ENCODE data around the gene MC1R. TPM values are rescaled to one million over a fixed set of nuclear protein-coding genes. Genes with fewer than 3 reads are reported as not detected.

The MC1R gene
- total RNA-seq, 2 experiments from 2014 or later = 4.7 to 5.0 TPM

GRCh38 chr16:89899879-89900481 is 18.7 kb upstream of the MC1R start:
- Mint-ChIP-seq H3K4me3 (no peak overlapping the region), H3K27me3 (ENCODE audit: low read depth) (no peaks in the 10 kb centered on the region), H3K9me3 (ENCODE audit: insufficient read depth) (no peaks in the 10 kb centered on the region), H3K27ac (no peak overlapping the region), H3K4me1 (ENCODE audit: low read depth) (no peaks in the 10 kb centered on the region), H3K36me3 (ENCODE audit: low read depth) (peaks cover 31% of the 10 kb centered on the region)
- POLR2A ChIA-PET = no interaction called here
- ATAC-seq (no peak), DNase-seq (no peak)
- CTCF ChIA-PET = interaction anchor here (2.5 kb wide), 1 partner anchor 11 kb away, joined by 9 read pairs; no protein-coding TSS in a partner anchor

GRCh38 chr16:89900885-89901284 is 17.8 kb upstream of the MC1R start:
- Mint-ChIP-seq H3K27me3 (ENCODE audit: low read depth) (no peaks in the 10 kb centered on the region), H3K4me1 (ENCODE audit: low read depth) (no peaks in the 10 kb centered on the region), H3K36me3 (ENCODE audit: low read depth) (peaks cover 31% of the 10 kb centered on the region), H3K9me3 (ENCODE audit: insufficient read depth) (no peaks in the 10 kb centered on the region), H3K27ac (no peak overlapping the region), H3K4me3 (no peak overlapping the region)
- ChIA-PET CTCF (interaction anchor here (2.5 kb wide), 1 partner anchor 10 kb away, joined by 9 read pairs; no protein-coding TSS in a partner anchor), POLR2A (no interaction called here)
- no peak for ATAC-seq
- no peak for DNase-seq

GRCh38 chr16:89902980-89903379 is 15.7 kb upstream of the MC1R start:
- H3K27me3 Mint-ChIP-seq (ENCODE audit: low read depth) = no peaks in the 10 kb centered on the region
- H3K27ac Mint-ChIP-seq = no peak overlapping the region
- H3K9me3 Mint-ChIP-seq (ENCODE audit: insufficient read depth) = no peaks in the 10 kb centered on the region
- no peaks in the 10 kb centered on the region for H3K4me1 Mint-ChIP-seq (ENCODE audit: low read depth)
- no peak for ATAC-seq
- peaks cover 41% of the 10 kb centered on the region for H3K36me3 Mint-ChIP-seq (ENCODE audit: low read depth)
- ChIA-PET CTCF (no interaction called here), POLR2A (no interaction called here)
- H3K4me3 Mint-ChIP-seq = no peak overlapping the region
- DNase-seq = no peak

- Mint-ChIP-seq H3K4me1 (ENCODE audit: low read depth) (no peaks in the 10 kb centered on the region), H3K9me3 (ENCODE audit: insufficient read depth) (no peaks in the 10 kb centered on the region), H3K27me3 (ENCODE audit: low read depth) (no peaks in the 10 kb centered on the region), H3K36me3 (ENCODE audit: low read depth) (peaks cover 38% of the 10 kb centered on the region), H3K27ac (no peak overlapping the region), H3K4me3 (no peak overlapping the region)
- ChIA-PET CTCF (no interaction called here), POLR2A (no interaction called here)
- no peak for DNase-seq
- no peak for ATAC-seq
These were observed 14.7 kb upstream of the MC1R start for GRCh38 chr16:89903908-89904515.

- H3K4me1 Mint-ChIP-seq (ENCODE audit: low read depth) = peaks cover 3% of the 10 kb centered on the region
- no peak overlapping the region for H3K4me3 Mint-ChIP-seq
- H3K9me3 Mint-ChIP-seq (ENCODE audit: insufficient read depth) = no peaks in the 10 kb centered on the region
- CTCF ChIA-PET = no interaction called here
- no peak for DNase-seq
- H3K27ac Mint-ChIP-seq = no peak overlapping the region
- no peak for ATAC-seq
- POLR2A ChIA-PET = no interaction called here
- H3K36me3 Mint-ChIP-seq (ENCODE audit: low read depth) = peaks cover 37% of the 10 kb centered on the region
- no peaks in the 10 kb centered on the region for H3K27me3 Mint-ChIP-seq (ENCODE audit: low read depth)
These were observed 13.8 kb upstream of the MC1R start for GRCh38 chr16:89904606-89905510.

- H3K4me3 Mint-ChIP-seq = no peak overlapping the region
- H3K9me3 Mint-ChIP-seq (ENCODE audit: insufficient read depth) = no peaks in the 10 kb centered on the region
- DNase-seq = no peak
- no peaks in the 10 kb centered on the region for H3K27me3 Mint-ChIP-seq (ENCODE audit: low read depth)
- no peak overlapping the region for H3K27ac Mint-ChIP-seq
- H3K36me3 Mint-ChIP-seq (ENCODE audit: low read depth) = peaks cover 36% of the 10 kb centered on the region
- ATAC-seq = no peak
- POLR2A ChIA-PET = no interaction called here
- CTCF ChIA-PET = no interaction called here
- peaks cover 8% of the 10 kb centered on the region for H3K4me1 Mint-ChIP-seq (ENCODE audit: low read depth)
These were observed 13.0 kb upstream of the MC1R start for GRCh38 chr16:89905511-89906139.

GRCh38 chr16:89906140-89907025 is 12.3 kb upstream of the MC1R start:
- no peak for DNase-seq
- POLR2A ChIA-PET = no interaction called here
- H3K4me3 Mint-ChIP-seq = no peak overlapping the region
- peaks cover 8% of the 10 kb centered on the region for H3K4me1 Mint-ChIP-seq (ENCODE audit: low read depth)
- H3K9me3 Mint-ChIP-seq (ENCODE audit: insufficient read depth) = no peaks in the 10 kb centered on the region
- no peaks in the 10 kb centered on the region for H3K27me3 Mint-ChIP-seq (ENCODE audit: low read depth)
- H3K27ac Mint-ChIP-seq = no peak overlapping the region
- ATAC-seq = peak; percentile 25
- peaks cover 36% of the 10 kb centered on the region for H3K36me3 Mint-ChIP-seq (ENCODE audit: low read depth)
- CTCF ChIA-PET = interaction anchor here (0.6 to 1.5 kb wide), 2 partner anchors 10 to 200 kb away, joined by 3 read pairs; no protein-coding TSS in a partner anchor

- no peak for DNase-seq
These were observed 11.4 kb upstream of the MC1R start for GRCh38 chr16:89907055-89907814.

GRCh38 chr16:89908236-89908635 is 10.4 kb upstream of the MC1R start:
- DNase-seq (no peak), ATAC-seq (no peak)
- Mint-ChIP-seq H3K9me3 (ENCODE audit: insufficient read depth) (no peaks in the 10 kb centered on the region), H3K4me3 (no peak overlapping the region), H3K27me3 (ENCODE audit: low read depth) (no peaks in the 10 kb centered on the region), H3K36me3 (ENCODE audit: low read depth) (peaks cover 40% of the 10 kb centered on the region), H3K27ac (no peak overlapping the region), H3K4me1 (ENCODE audit: low read depth) (peaks cover 10% of the 10 kb centered on the region)
- ChIA-PET CTCF (interaction anchor here (1.1 to 3.6 kb wide), 3 partner anchors 10 to 208 kb away, joined by 3 to 16 read pairs (median 6); partner anchors contain the start of gene MC1R), POLR2A (interaction anchor here (0.6 to 0.8 kb wide), 2 partner anchors 35 to 118 kb away, joined by 3 read pairs; partner anchors contain the start of gene TCF25)

More at GRCh38 chr16:89907055-89907814, 11.4 kb upstream of the MC1R start:
- ChIA-PET CTCF (interaction anchor here (0.5 to 3.6 kb wide), 5 partner anchors 11 to 201 kb away, joined by 3 to 16 read pairs (median 3); partner anchors contain the start of gene MC1R), POLR2A (interaction anchor here (0.8 kb wide), 1 partner anchor 34 kb away, joined by 3 read pairs; the partner anchor contains the start of gene TCF25)
- Mint-ChIP-seq H3K4me1 (ENCODE audit: low read depth) (peaks cover 8% of the 10 kb centered on the region), H3K4me3 (no peak overlapping the region), H3K27me3 (ENCODE audit: low read depth) (no peaks in the 10 kb centered on the region), H3K27ac (no peak overlapping the region), H3K9me3 (ENCODE audit: insufficient read depth) (no peaks in the 10 kb centered on the region), H3K36me3 (ENCODE audit: low read depth) (peaks cover 38% of the 10 kb centered on the region)
- ATAC-seq = no peak
